CD4-positive, alpha-beta T cell treated with Interleukin-21 for 1 hour (primary cell): ENCODE data around the gene WDR20.

Experiments used
- DNase-seq: peaks from one replicate; pipeline ENCODE4 v3.0.0-alpha.2; 2020

WDR20 gene

GRCh38 chr14:102246071-102246470 lies 106.4 kb downstream of the WDR20 start:
- no peak for DNase-seq

GRCh38 chr14:102248121-102248520 lies 108.4 kb downstream of the WDR20 start:
- no peak for DNase-seq

GRCh38 chr14:102249041-102249440 lies 109.3 kb downstream of the WDR20 start:
- no peak for DNase-seq

GRCh38 chr14:102249981-102250380 lies 110.3 kb downstream of the WDR20 start:
- no peak for DNase-seq

DNA sequence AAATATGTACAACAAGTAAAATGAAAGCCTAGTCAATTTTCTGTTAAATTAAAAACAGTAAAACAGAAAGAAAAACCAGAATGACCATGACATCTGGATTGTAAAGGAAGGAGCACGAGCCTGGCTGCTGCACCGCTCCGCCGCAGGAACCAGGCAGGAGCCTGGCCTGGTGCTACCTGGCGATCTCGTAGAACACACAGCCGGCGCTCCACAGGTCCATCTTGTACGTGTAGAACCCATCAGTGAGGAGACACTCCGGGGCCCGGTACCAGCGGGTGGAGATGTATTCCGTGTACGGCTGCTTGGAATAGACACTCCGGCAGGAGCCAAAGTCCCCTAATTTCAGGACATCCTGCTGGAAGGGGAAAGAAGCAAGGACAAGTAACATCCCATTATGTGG lies 110.9 kb downstream of the WDR20 start:
- no peak for DNase-seq

DNA sequence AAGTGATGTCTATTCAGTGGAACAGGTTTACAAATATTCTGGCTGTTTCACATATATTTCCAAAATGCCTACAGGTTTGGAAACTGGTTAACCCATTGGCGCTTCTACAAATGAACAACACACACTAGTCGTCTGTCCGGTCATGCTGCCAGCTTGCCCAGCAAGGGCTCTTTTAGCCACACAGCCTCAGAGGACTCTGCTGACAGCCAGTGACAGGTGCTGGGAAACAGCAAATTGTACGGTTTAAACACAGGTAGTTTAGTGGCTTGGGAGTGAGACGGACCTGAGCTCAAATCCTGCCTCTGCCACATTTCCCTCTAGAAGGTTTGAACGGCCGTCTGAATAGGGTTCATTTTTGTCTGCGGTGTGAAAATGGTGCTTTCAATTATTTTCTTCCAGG lies 111.5 kb downstream of the WDR20 start:
- DNase-seq = no peak

DNA sequence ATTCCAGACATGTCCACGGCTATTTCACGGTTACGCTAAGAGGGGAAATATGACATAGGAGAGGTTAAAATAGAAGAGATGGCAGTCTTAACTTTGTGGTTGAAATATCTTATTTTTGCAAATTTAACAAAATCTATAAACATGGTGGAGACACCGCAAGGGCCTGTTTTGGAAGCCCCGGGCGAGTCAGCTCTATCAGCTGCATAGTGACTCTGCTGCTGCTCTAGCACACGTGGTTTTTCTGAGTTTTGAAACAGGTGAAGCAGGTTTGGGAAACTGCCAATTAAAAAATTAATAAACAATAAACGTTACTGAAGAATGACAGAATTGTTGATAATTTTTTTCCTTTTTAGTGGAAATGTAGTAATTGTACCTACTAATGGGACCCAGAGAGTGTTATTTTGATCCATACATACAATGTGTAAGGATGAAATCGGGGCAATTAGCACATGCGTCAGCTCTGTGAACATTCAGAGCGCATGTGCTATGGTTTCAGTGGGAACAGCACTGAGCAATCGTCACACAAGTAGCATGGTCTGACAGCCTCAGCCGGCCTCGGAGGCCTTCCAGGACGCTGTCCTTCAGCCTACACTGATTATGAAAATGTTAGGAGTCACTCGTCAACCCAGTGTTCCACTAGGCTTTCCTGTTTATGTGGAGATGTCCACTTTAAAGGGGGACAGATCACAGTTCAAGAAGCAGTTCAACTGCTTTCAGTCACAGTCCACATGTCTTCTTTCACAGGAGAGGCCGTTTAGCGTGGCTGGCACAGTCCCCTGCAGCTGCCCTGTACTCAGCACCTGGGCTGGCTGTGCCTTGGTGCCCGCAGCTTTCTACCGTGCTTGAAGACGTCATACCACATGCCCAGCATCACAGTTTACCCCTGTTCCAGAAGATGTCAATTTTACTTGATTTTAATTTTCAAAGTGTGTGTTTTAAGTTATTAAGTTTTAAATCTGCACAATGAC lies 113.4 kb downstream of the WDR20 start:
- no peak for DNase-seq

DNA sequence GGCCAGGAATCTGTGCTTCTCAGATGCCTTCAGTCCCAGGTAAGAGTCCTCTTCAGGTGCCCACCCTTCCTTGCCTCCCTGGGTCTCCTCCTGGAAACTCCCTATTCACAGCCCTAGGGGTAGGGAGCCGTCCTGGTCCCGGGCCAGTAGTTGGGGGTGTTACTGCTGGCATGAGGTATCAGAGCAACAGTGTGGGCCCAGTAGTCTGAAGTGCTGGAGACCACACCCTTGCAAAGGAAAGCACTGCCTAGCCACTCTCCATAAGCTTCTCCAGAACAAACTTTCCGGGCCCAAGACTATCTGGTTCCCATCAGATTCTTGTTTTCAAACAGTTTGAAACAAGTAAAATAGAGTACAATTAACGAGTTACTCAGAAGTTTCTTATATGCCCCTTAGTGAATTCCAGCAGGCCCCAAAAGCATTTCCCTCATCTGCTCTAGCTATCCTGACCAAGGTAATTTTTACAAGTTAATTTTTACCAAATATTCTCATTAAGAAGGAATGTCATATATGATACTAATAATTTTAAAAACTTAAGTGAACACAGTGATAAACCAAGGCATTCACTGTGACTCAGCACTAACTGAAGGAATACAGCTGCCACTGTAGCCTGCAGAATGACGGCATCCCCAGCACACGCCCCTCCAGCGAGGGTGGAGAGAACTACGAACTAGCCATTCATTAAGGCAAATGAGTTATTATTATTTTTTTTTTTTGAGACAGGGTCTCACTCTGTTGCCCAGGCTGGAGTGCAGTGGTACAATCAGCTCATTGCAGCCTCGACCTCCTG lies 115.9 kb downstream of the WDR20 start:
- no peak for DNase-seq

DNA sequence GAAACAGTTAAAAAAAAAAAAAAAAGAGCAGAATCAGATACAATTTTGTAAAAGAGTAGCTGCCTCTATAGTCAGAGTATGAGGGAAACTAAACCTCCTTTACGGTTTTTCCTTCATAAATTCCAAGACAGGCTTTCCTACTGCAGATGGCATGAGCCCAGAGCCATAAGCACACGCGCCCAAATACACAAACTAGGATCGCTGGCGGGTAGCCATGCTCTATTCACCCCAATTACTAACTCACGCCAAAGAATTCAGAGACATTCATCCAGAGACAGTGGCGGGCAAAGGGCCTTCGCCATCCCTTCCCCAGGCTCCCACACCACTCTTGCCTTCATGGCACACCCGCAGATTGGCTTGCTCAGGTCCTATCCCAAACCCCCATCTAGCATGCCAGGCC lies 117.0 kb downstream of the WDR20 start:
- no peak for DNase-seq

- DNase-seq = no peak
Observed at GRCh38 chr14:102258136-102258535, 118.4 kb downstream of the WDR20 start.
